Activated CD4-positive, alpha-beta memory T cell treated with anti-CD3 and anti-CD28 coated beads, Interleukin-2, amount 10 ng/mL, durations not matched to agents 7 days and 5 days (primary cell): Measurements from ENCODE around the gene CNIH2. TPM values are rescaled to one million over a fixed set of nuclear protein-coding genes. Genes with fewer than 3 reads are reported as not detected.

Experiments used
- CTCF ChIA-PET: fragments of 350-600 bp; sonication (Branson Sonifier 250); formaldehyde crosslinking; loops from one replicate; lab custom pipeline; 2021; ENCODE audit warnings: antibody characterized with exemption, inconsistent platforms; lab: Charles Lee
- POLR2A ChIA-PET: fragments of 350-600 bp; sonication (Branson Sonifier 250); formaldehyde crosslinking; loops from one replicate; lab custom pipeline; 2021; ENCODE audit warnings: antibody characterized with exemption; lab: Charles Lee
- DNase-seq: peaks from one replicate; pipeline ENCODE4 v3.0.0-alpha.2; 2020
- H3K27ac Mint-ChIP-seq: one replicate; pipeline ENCODE4 v1.8.0; 2021; ENCODE audit warnings: mild to moderate bottlenecking, mixed read lengths
- H3K27me3 Mint-ChIP-seq: one replicate; pipeline ENCODE4 v1.8.0; 2021; ENCODE audit warnings: mixed read lengths
- H3K36me3 Mint-ChIP-seq: one replicate; pipeline ENCODE4 v1.8.0; 2021; ENCODE audit warnings: low read depth, mixed read lengths
- H3K4me1 Mint-ChIP-seq: one replicate; pipeline ENCODE4 v1.8.0; 2021; ENCODE audit warnings: mixed read lengths
- H3K4me3 Mint-ChIP-seq: one replicate; pipeline ENCODE4 v1.8.0; 2021; ENCODE audit warnings: mild to moderate bottlenecking, mixed read lengths
- H3K9me3 Mint-ChIP-seq: one replicate; pipeline ENCODE4 v1.8.0; 2021; ENCODE audit warnings: mixed read lengths
- total RNA-seq, 2 experiments: library from RNA; stranded (reverse); gene quantifications; one replicate each; pipeline ENCODE4 v1.2.3, GENCODE V29; 2021

Gene CNIH2
- total RNA-seq, 2 experiments from 2014 or later, result 1.9 to 2.1 TPM

GRCh38 chr11:66332371-66333219 is 54.6 kb downstream of the CNIH2 start:
- ChIA-PET POLR2A (interaction anchor here (3.5 kb wide), 1 partner anchor 13 kb away, joined by 13 read pairs; the partner anchor contains the start of gene BRMS1), CTCF (interaction anchor here (1.1 to 4.9 kb wide), 2 partner anchors 21 to 56 kb away, joined by 3 to 73 read pairs; no protein-coding TSS in a partner anchor)
- peaks cover 29% of the 10 kb centered on the region for H3K4me1 Mint-ChIP-seq
- H3K9me3 Mint-ChIP-seq, result no peaks in the 10 kb centered on the region
- peaks cover 7% of the 10 kb centered on the region for H3K36me3 Mint-ChIP-seq
- H3K27me3 Mint-ChIP-seq, result peaks cover 4% of the 10 kb centered on the region
- DNase-seq, result no peak
- H3K4me3 Mint-ChIP-seq, result no peak overlapping the region
- H3K27ac Mint-ChIP-seq, result no peak overlapping the region

DNA sequence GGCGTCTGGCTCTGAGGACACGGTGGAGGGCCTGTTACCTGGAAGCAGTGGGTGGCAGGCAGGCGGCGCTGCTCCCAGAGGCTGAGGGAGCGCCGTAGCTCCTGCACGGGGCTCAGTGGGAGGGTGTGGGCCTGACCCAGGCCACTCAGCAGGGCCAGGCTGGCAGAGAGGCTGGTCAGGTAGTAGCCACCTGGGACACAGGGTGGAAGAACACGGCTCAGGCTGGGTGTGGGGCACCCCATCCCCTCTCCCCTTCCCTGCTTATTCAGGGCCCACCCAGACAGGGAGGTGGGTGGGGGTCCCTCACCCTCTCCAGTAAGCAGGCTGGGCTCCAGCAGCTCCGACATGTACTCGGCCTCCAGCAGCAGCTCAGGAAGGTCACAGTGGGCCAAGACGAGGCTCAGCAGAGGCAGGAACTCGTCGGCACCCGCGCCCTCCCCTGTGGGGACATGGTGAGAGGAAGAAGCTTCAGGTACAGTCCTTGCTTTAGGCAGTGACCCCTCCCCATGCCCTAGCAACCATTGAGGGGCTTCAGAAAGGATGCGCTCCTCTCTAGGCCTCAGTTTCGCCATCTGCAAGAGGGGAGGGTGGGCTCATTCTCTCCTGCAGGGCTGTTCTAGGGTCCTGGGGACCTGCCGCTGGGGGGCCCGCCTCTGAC is 55.4 kb downstream of the CNIH2 start:
- Mint-ChIP-seq H3K4me3 (no peak overlapping the region), H3K36me3 (peaks cover 8% of the 10 kb centered on the region), H3K4me1 (peaks cover 26% of the 10 kb centered on the region), H3K27me3 (peaks cover 4% of the 10 kb centered on the region), H3K9me3 (no peaks in the 10 kb centered on the region), H3K27ac (no peak overlapping the region)
- no peak for DNase-seq
- ChIA-PET CTCF (interaction anchor here (4.9 kb wide), 1 partner anchor 21 kb away, joined by 73 read pairs; no protein-coding TSS in a partner anchor), POLR2A (interaction anchor here (3.5 to 3.8 kb wide), 2 partner anchors 12 to 21 kb away, joined by 13 to 19 read pairs; partner anchors contain the start of gene BRMS1)

Other genes starting within 250 kb of the CNIH2 start
- not detected for gene GAL3ST3, start 229.0 kb upstream of the CNIH2 start, total RNA-seq
- gene SF3B2, start 225.8 kb upstream of the CNIH2 start, total RNA-seq, result 100 to 1,000 TPM; 230 to 241 TPM
- gene PACS1, start 207.9 kb upstream of the CNIH2 start, total RNA-seq, result 10 to 100 TPM; 86.4 to 95.0 TPM
- 10 to 100 TPM; 32.8 to 33.9 TPM for gene KLC2, start 20.5 kb upstream of the CNIH2 start, total RNA-seq
- gene RAB1B, start 9.5 kb upstream of the CNIH2 start, total RNA-seq, result 100 to 1,000 TPM; 146 to 150 TPM
- 10 to 100 TPM; 49.5 to 52.5 TPM for gene YIF1A, start 11.0 kb downstream of the CNIH2 start, total RNA-seq
- not detected for gene TMEM151A, start 13.7 kb downstream of the CNIH2 start, total RNA-seq
- not detected for gene CD248, start 38.9 kb downstream of the CNIH2 start, total RNA-seq
- gene RIN1, start 58.3 kb downstream of the CNIH2 start, total RNA-seq, result under 1 TPM; 0.43 to 0.73 TPM
- gene BRMS1, start 66.9 kb downstream of the CNIH2 start, total RNA-seq, result 10 to 100 TPM; 39.7 to 40.4 TPM
- gene B4GAT1, start 69.5 kb downstream of the CNIH2 start, total RNA-seq, result 1 to 10 TPM; 8.4 to 8.7 TPM
- 1 to 10 TPM; 8.4 to 9.0 TPM for gene SLC29A2, start 93.6 kb downstream of the CNIH2 start, total RNA-seq
- gene NPAS4, start 142.9 kb downstream of the CNIH2 start, total RNA-seq, result under 1 TPM in 1 of 2 experiments, not detected in 1; 0.20 TPM
- gene MRPL11, start 160.7 kb downstream of the CNIH2 start, total RNA-seq, result 10 to 100 TPM; 44.2 to 55.3 TPM
- 1 to 10 TPM; 6.8 to 7.5 TPM for gene PELI3, start 188.7 kb downstream of the CNIH2 start, total RNA-seq
- 10 to 100 TPM; 59.3 to 60.6 TPM for gene DPP3, start 202.3 kb downstream of the CNIH2 start, total RNA-seq
- 10 to 100 TPM; 16.8 to 16.9 TPM for gene BBS1, start 232.5 kb downstream of the CNIH2 start, total RNA-seq